Measurements from ENCODE around the gene FBXW5. TPM values are rescaled to one million over a fixed set of nuclear protein-coding genes. Genes with fewer than 3 reads are reported as not detected.

The FBXW5 gene
- total and polyA plus RNA-seq, 9 of the 15 experiments (the other 6 are each of a cell fraction or from before 2014, with no cell fraction given) = 0.21 to 128 (median 37.0) TPM

DNA sequence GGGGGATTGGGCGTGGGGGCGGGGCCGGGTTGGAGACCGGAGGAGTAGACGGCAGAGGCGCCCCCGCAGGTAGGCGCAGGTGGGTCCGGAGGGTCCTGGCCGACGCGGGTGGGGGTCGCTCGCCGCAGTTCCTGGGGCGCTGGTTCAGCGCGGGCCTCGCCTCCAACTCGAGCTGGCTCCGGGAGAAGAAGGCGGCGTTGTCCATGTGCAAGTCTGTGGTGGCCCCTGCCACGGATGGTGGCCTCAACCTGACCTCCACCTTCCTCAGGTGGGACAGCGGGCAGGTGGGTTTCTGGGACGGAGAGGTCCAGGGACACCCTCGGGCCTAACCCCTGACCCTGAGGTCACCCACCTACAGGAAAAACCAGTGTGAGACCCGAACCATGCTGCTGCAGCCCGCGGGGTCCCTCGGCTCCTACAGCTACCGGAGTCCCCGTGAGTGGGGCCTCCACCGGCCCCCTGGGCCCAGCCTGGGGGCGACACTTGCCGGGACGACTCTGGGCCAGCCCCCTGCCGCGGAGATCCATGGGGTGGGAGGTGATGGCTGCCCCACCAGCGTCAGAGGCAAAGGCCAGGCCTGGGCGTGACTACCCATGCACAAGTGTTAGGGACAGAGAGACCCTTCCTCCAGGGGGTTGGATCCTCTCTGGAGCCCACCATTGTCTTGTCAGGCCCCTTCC is 34.5 kb upstream of the FBXW5 start (continued):
- TF ChIP-seq NONO (IDR thresholded peaks at IDR 0.05; ENCODE audit: low read depth in 2 of 2, low read length in 1 of 2) (0 out of 4 replicates have a peak, but pooled peaks of 1 of the 2 experiments have one; percentile 22), TAF1 (IDR thresholded peaks at IDR 0.05; ENCODE audit: control insufficient read depth, extremely low read depth, insufficient read depth, low read length, severe bottlenecking) (no peak), ZNF212 (CRISPR knock-in tag; IDR thresholded peaks at IDR 0.05) (no peak), TCF7L2 (IDR thresholded peaks at IDR 0.05; ENCODE audit: low read depth, low read length) (no peak), SRSF1 (IDR thresholded peaks at IDR 0.05; ENCODE audit: low read depth, low read length) (no peak), TBP (optimal IDR thresholded peaks at IDR 0.05; ENCODE audit: low read depth, low read length) (no peak), MXI1 (IDR thresholded peaks at IDR 0.05; ENCODE audit: low read depth, low read length) (no peak), ZNF586 (CRISPR knock-in tag; conservative IDR thresholded peaks at IDR 0.05) (no peak), U2AF1 (optimal IDR thresholded peaks at IDR 0.05; ENCODE audit: low read depth, low read length) (no peak), FOXK2 (conservative IDR thresholded peaks at IDR 0.05 in 1 of 2, IDR thresholded peaks at IDR 0.05 in 1 of 2; ENCODE audit: low read depth in 2 of 2) (no peak), KDM5B (IDR thresholded peaks at IDR 0.05; ENCODE audit: insufficient replicate concordance, low read depth, low read length) (no peak), GTF2B (IDR thresholded peaks at IDR 0.05; ENCODE audit: extremely low read depth, insufficient read length) (no peak), RAD21 (CRISPR knock-in tag; conservative IDR thresholded peaks at IDR 0.05 in 1 of 2, IDR thresholded peaks at IDR 0.05 in 1 of 2) (no peak), XRCC3 (IDR thresholded peaks at IDR 0.05) (no peak), ZNF551 (CRISPR knock-in tag; IDR thresholded peaks at IDR 0.05) (no peak), RBBP5 (IDR thresholded peaks at IDR 0.05; ENCODE audit: borderline replicate concordance, insufficient read depth, low read length, poor library complexity, severe bottlenecking) (no peak), MEIS2 (IDR thresholded peaks at IDR 0.05; ENCODE audit: partially characterized antibody) (no peak), ZEB2 (IDR thresholded peaks at IDR 0.05) (peak; percentile 65), E2F3 (CRISPR knock-in tag; IDR thresholded peaks at IDR 0.05) (no peak), PHB2 (IDR thresholded peaks at IDR 0.05; ENCODE audit: low read depth) (no peak), ZSCAN29 (IDR thresholded peaks at IDR 0.05) (no peak), MED1 (CRISPR knock-in tag; IDR thresholded peaks at IDR 0.05; ENCODE audit: borderline replicate concordance) (no peak)
- TF ChIP-seq, protein P1, sequence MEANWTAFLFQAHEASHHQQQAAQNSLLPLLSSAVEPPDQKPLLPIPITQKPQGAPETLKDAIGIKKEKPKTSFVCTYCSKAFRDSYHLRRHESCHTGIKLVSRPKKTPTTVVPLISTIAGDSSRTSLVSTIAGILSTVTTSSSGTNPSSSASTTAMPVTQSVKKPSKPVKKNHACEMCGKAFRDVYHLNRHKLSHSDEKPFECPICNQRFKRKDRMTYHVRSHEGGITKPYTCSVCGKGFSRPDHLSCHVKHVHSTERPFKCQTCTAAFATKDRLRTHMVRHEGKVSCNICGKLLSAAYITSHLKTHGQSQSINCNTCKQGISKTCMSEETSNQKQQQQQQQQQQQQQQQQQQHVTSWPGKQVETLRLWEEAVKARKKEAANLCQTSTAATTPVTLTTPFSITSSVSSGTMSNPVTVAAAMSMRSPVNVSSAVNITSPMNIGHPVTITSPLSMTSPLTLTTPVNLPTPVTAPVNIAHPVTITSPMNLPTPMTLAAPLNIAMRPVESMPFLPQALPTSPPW (CRISPR knock-in tag; IDR thresholded peaks at IDR 0.05) = no peak
- TF ChIP-seq, protein P2, sequence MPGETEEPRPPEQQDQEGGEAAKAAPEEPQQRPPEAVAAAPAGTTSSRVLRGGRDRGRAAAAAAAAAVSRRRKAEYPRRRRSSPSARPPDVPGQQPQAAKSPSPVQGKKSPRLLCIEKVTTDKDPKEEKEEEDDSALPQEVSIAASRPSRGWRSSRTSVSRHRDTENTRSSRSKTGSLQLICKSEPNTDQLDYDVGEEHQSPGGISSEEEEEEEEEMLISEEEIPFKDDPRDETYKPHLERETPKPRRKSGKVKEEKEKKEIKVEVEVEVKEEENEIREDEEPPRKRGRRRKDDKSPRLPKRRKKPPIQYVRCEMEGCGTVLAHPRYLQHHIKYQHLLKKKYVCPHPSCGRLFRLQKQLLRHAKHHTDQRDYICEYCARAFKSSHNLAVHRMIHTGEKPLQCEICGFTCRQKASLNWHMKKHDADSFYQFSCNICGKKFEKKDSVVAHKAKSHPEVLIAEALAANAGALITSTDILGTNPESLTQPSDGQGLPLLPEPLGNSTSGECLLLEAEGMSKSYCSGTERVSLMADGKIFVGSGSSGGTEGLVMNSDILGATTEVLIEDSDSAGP (CRISPR knock-in tag; IDR thresholded peaks at IDR 0.05) = no peak

Measured in K562 (cell line).